ENCODE results near the gene RET.

RET gene

GRCh38 chr10:43044961-43045621 is 31.8 kb upstream of the RET start:
- DNase-seq (ENCODE audit: low spot score), result no peak

DNA sequence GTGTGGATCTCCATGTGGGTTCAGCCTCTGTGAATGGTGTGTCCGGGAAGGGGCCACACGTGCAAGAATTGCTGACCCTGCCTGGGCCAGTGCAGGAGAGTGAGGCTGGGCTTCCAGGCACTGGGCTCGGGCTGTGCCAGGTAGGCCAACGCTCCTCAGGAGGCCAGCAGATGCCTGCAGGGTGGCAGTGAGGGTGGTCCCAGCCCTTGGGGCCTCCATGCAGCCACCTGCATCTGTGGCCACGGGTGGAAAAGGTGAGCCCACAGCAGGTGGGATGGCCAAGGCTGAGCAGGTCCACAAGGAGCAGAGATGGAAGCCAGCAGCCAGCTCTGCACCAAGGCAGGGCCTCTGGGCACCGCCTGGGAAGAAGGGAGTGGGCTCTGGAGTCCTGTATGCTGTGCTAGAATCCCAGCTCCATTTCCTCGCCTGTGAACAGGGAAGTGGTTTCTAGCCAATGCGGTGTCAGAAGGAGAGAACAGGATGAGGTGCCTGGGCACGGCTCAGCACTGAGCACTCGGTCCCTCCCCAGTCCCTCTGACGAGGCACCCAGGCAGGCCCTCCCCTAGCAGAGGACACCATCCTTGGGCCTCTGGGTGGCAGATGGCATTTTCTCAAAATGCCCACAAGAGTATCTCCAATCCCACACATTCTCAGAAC is 31.1 kb upstream of the RET start:
- DNase-seq (ENCODE audit: low spot score), result no peak

DNA sequence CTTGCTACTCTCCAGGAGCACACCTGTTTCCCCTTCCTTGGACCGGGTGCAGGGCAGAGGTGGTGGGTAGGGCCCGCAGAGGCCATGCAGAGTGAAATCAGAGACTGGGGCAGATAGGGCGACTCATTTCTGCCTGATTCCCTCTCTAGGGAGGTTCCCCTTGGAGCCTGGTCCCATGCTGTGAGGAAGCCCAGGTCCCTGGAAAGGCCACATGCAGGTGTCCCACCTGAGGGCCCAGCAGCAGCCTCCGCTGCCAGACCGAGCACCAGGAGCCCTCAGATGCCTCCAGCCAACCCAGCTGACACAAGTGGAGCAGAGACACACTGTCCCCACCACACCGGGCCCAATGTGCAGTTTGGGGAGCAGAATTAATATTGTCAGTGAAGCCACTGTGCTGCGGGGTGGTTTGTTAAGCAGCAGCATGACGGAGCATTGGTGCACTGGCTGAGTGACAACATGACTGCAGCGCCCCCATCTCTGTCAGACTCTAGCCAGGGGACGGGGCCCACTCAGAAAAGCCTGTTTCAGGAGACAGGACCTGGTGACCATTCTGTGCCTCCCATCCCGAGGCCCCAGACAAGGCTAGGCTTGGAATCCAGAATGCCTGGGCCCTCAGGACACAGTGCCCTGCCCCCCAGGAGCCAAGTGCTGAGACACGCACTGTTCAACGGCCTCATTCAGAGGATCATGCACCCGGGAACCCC is 30.4 kb upstream of the RET start:
- no peak for DNase-seq (ENCODE audit: low spot score)

GRCh38 chr10:43047288-43047970 is 29.4 kb upstream of the RET start:
- DNase-seq (ENCODE audit: low spot score), result no peak

GRCh38 chr10:43048301-43049051 is 28.4 kb upstream of the RET start:
- peak; percentile 53 for DNase-seq (ENCODE audit: low spot score)

GRCh38 chr10:43049081-43049551 is 27.8 kb upstream of the RET start:
- no peak for DNase-seq (ENCODE audit: low spot score)

- DNase-seq (ENCODE audit: low spot score), result no peak
These were observed 26.9 kb upstream of the RET start for GRCh38 chr10:43050011-43050410.

GRCh38 chr10:43053825-43054224 is 23.0 kb upstream of the RET start:
- no peak for DNase-seq (ENCODE audit: low spot score)

DNA sequence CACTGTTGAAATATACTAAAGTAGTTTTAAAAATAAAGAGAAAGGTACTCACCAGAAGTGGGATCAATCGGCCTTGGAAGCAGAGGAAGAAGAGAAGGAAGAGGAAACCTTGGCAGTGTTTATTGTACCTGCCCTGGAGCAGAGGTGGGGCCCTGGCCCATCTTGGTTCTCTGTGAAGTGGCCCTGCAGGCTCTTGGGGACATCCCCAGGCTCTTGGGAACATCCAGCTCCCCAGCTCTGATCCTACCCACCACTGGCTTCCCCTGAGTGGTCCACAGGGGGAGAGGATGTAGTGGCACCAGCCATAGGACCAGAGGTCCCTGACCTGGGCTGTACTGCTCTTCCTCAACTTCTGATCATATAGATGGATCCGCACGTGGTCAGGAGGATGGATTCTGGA is 22.3 kb upstream of the RET start:
- DNase-seq (ENCODE audit: low spot score), result no peak

DNA sequence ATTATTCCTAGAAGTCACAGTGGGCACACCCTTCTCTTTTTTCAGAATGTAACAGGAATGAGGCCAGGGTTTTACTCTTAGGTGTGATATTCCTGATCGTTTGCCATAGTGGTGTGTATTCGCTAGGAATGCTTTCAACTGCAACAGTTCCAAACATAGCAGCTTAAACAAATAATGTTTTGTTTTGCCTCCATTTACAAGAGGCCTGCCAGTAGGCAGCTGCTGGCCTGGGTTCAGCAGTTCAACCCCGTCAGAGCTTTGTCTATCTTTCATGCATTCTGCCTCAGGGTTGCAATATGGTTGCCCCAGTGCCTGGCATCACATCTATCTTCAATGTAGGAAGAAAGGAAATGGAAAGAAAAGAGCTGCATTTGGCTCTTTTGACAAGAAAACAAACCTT is 21.7 kb upstream of the RET start:
- DNase-seq (ENCODE audit: low spot score), result no peak

DNA sequence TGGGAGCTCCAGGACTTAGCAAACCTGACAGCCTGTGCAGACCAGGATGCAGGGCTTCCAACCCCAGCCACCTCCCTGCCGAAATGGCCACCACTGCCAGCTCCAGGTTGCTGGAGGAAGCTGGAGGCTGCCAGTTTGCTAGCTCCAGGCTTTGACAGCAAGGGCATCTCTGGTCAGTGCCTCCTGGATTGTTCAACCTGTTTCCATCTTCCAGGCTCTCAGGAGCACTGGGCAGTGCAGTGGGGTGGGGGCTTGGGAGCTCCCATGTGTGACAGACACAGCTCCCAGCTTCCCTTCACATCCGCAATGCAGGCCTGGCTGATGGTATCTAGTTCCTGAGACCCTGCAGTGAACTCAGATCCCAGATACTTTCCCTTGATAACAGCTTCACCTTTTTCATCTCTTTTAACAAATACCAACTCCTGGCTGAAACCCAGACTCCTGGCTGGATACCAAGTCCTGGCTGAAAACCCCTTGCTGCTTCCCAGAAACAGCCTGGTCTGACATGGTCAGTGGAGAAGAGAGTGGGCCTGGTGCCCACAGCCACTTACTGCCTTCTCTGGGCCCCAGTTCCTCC is 20.8 kb upstream of the RET start:
- no peak for DNase-seq (ENCODE audit: low spot score)

DNA sequence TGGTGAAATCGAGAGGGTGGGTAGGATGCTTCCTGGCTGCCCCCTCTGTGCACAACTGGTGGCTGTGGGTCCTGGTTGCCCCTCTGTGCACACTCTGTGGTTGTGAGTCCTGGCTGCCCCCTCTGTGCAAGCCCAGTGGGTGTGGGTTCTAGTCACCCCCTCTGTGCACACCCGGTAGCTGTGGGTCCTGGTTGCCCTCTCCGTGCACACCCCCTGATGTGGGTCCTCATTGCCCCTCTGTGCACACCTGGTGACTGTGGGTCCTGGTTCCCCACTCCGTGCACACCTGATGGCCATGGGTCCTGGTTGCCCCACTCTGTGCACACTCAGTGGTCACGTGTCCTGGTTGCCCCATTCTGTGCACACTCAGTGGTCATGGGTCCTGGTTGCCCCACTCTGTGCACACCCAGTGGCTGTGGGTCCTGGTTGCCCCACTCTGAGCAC is 20.3 kb upstream of the RET start:
- DNase-seq (ENCODE audit: low spot score), result no peak

GRCh38 chr10:43057231-43057711 is 19.6 kb upstream of the RET start:
- DNase-seq (ENCODE audit: low spot score), result no peak

DNA sequence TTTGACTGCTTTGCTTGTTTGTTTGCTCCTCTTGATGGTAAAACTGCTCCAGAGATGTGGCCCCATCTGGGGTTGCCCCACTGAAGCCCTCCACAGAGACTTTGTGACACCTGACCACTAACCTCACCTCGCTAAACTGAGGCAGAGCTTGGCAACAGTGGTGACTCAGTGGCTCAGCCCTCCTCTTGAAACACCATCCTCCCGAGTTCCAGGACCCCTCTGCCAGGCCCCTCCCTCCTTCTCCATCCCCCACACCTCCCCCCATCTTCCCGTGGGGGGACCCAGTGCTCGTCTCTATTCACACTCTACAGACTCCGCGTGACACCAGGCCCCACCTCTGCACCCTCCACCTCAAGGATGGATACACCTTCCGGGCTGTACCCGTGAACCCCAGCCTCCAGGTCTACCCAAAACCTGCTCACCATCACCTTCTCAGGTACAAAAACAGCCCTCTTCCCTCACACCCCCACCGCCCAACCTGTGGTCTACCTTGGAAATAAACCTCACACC is 19.0 kb upstream of the RET start:
- DNase-seq (ENCODE audit: low spot score), result no peak

- DNase-seq (ENCODE audit: low spot score), result no peak
These were observed 18.0 kb upstream of the RET start for GRCh38 chr10:43058716-43059335.

- DNase-seq (ENCODE audit: low spot score), result no peak
These were observed 17.5 kb upstream of the RET start for GRCh38 chr10:43059336-43059720.

DNA sequence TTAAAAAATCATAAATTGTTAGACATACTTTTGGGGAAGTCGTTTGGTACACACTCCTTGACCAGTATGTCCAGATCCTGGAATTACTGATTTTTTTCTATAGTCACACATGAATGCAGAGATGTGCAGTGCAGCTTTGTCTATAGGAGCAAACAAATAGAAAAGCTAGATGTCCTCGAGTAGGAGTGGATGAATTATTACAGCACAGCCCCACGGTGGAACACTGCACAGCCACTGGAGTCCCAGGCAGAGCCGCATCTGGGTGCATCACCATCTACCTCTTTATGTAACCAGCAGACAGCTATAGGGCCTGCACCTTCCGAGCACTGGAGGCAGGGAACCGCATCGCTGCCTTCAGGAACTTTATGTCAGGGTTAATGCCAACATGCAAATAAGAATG is 17.0 kb upstream of the RET start:
- no peak for DNase-seq (ENCODE audit: low spot score)

GRCh38 chr10:43060291-43060690 is 16.6 kb upstream of the RET start:
- DNase-seq (ENCODE audit: low spot score), result no peak

- no peak for DNase-seq (ENCODE audit: low spot score)
These were observed 15.5 kb upstream of the RET start for GRCh38 chr10:43061331-43061730.

DNA sequence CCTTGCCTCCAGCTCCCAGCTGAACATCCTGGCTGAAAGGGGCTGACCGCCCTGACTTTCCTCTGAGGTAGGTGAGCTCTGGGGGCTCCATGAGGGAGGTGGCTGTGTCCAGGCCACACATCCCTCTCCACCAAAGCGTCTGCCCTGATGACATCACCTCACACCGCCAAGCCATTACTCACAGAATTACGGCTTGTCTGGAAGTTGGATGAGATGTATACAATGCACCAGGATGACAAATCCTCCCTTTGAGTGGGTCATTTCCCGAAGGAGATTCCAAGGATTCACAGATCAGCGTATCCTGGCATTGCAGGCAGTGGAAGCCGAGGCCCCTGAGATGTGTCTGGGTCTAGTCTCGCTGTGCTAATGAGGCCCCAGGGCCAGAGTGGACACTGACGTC is 15.1 kb upstream of the RET start:
- no peak for DNase-seq (ENCODE audit: low spot score)

All from AG08395 (cell line).